Vagina (tissue), 2 donors: Measurements from ENCODE around the gene RASSF8.

Experiments used
- POLR2A ChIP-seq, 2 donors: fragments of 450-650 bp; IDR thresholded peaks; one replicate each; pipeline ENCODE4 v1.6.1; 2017; ENCODE audit warnings: antibody characterized with exemption in 2 of 2, mild to moderate bottlenecking in 2 of 2, moderate library complexity in 2 of 2
- TF ChIP-seq, protein P1 (sequence below), 3 experiments: fragments of 450-650 bp in 2 of 3; fragments of 200-600 bp in 1 of 3; sonication (generic) in 1 of 3; IDR thresholded peaks; one replicate each; pipeline ENCODE4 v1.5.1; 2017 to 2019; ENCODE audit warnings: antibody characterized with exemption in 3 of 3, mild to moderate bottlenecking in 2 of 3, moderate library complexity in 2 of 3

DNA sequence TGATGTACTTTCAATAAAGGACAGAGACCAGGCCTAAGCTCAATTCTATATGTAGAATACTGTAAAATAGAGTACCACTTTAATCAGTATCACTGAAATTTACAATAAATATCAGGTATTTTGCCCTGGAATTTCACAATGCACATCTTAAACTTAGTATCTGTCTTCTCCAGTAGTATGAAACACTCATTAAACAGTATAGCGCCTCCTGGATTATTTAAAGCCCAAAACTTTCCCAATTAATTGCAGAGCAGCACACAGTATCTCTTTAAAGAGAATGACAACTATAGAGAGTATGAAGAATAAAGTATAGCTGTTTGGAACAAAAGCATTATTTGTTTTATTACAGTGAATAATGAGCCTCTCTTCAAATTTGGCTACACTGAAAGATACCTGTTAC, 86.1 kb downstream of the RASSF8 start:
- TF ChIP-seq, protein P1, sequence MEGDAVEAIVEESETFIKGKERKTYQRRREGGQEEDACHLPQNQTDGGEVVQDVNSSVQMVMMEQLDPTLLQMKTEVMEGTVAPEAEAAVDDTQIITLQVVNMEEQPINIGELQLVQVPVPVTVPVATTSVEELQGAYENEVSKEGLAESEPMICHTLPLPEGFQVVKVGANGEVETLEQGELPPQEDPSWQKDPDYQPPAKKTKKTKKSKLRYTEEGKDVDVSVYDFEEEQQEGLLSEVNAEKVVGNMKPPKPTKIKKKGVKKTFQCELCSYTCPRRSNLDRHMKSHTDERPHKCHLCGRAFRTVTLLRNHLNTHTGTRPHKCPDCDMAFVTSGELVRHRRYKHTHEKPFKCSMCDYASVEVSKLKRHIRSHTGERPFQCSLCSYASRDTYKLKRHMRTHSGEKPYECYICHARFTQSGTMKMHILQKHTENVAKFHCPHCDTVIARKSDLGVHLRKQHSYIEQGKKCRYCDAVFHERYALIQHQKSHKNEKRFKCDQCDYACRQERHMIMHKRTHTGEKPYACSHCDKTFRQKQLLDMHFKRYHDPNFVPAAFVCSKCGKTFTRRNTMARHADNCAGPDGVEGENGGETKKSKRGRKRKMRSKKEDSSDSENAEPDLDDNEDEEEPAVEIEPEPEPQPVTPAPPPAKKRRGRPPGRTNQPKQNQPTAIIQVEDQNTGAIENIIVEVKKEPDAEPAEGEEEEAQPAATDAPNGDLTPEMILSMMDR (IDR thresholded peaks at IDR 0.05), result no peak
- no peak for TF ChIP-seq POLR2A (IDR thresholded peaks at IDR 0.05)
